Measurements from ENCODE around the gene VAV1.

VAV1 gene

GRCh38 chr19:6737873-6738786, 34.4 kb upstream of the VAV1 start (continued):
- peak; percentile 29; the same call in 1 of the 2 replicates for TF ChIP-seq PATZ1 (tag by site-specific recombination; IDR thresholded peaks at IDR 0.05)
- TF ChIP-seq ZNF843 (tag by site-specific recombination; IDR thresholded peaks at IDR 0.05), result peak; percentile 18; the same call in 1 of the 2 replicates
- peak; percentile 74 for TF ChIP-seq ZBTB48 (tag by site-specific recombination; IDR thresholded peaks at IDR 0.05)
- TF ChIP-seq IKZF3 (tag by site-specific recombination; IDR thresholded peaks at IDR 0.05), result peak; percentile 86
- no peak for TF ChIP-seq SETDB1 (IDR thresholded peaks at IDR 0.05; ENCODE audit: insufficient read length, low read length)
- TF ChIP-seq AEBP2 (tag by site-specific recombination; IDR thresholded peaks at IDR 0.05; ENCODE audit: borderline replicate concordance), result no peak
- no peak for TF ChIP-seq PRDM6 (tag by site-specific recombination; IDR thresholded peaks at IDR 0.05)
- peak; percentile 63 for TF ChIP-seq GLIS1 (tag by site-specific recombination; IDR thresholded peaks at IDR 0.05)
- 0 out of 2 replicates have a peak, but pooled peaks have one; percentile 15 for TF ChIP-seq ZNF211 (tag by site-specific recombination; IDR thresholded peaks at IDR 0.05; ENCODE audit: low read depth)
- peak; percentile 15; the same call in 1 of the 2 replicates for TF ChIP-seq ZFP69B (tag by site-specific recombination; IDR thresholded peaks at IDR 0.05)
- no peak for TF ChIP-seq ZNF792 (tag by site-specific recombination; IDR thresholded peaks at IDR 0.05)
- peak; percentile 77; the same call in 1 of the 2 replicates for TF ChIP-seq ZBTB7A (tag by site-specific recombination; IDR thresholded peaks at IDR 0.05; ENCODE audit: low read depth)
- no peak for TF ChIP-seq ZBTB1 (tag by site-specific recombination; IDR thresholded peaks at IDR 0.05)
- TF ChIP-seq CTCF (tag by site-specific recombination; IDR thresholded peaks at IDR 0.05), result peak; percentile 84
- peak; percentile 5 for TF ChIP-seq ELK4 (IDR thresholded peaks at IDR 0.05; ENCODE audit: borderline replicate concordance, low read depth, low read length)
- 0 out of 2 replicates have a peak, but pooled peaks have one; percentile 21 for TF ChIP-seq ZNF548 (tag by site-specific recombination; IDR thresholded peaks at IDR 0.05)
- TF ChIP-seq ZBTB21 (tag by site-specific recombination; IDR thresholded peaks at IDR 0.05), result peak; percentile 9; the same call in 1 of the 2 replicates
- no peak; the same call in 1 of the 2 replicates for TF ChIP-seq ZIC2 (tag by site-specific recombination; IDR thresholded peaks at IDR 0.05)
- TF ChIP-seq ZNF146 (tag by site-specific recombination; IDR thresholded peaks at IDR 0.05), result 0 out of 2 replicates have a peak, but pooled peaks have one; percentile 4
- TF ChIP-seq SP3 (tag by site-specific recombination; IDR thresholded peaks at IDR 0.05), result peak; percentile 77
- TF ChIP-seq ZBTB44 (tag by site-specific recombination; IDR thresholded peaks at IDR 0.05), result 0 out of 2 replicates have a peak, but pooled peaks have one; percentile 28
- TF ChIP-seq BCL11A (tag by site-specific recombination; IDR thresholded peaks at IDR 0.05; ENCODE audit: low read depth), result peak; percentile 100
- no peak for TF ChIP-seq PRDM1 (tag by site-specific recombination; IDR thresholded peaks at IDR 0.05)
- TF ChIP-seq ZNF785 (tag by site-specific recombination; IDR thresholded peaks at IDR 0.05), result 0 out of 2 replicates have a peak, but pooled peaks have one; percentile 27
- TF ChIP-seq REST (tag by site-specific recombination; IDR thresholded peaks at IDR 0.05), result no peak

All from HEK293 (cell line).